SK-N-SH treated with all-trans-retinoic acid at 6 μM for 48 hours (cell line): ENCODE data around the gene INHBC.

Source experiments
- ARNTL ChIP-seq: fragments of 450-650 bp; formaldehyde crosslinking; IDR thresholded peaks from 2 replicates; pipeline ENCODE4 v1.5.0; 2020; ENCODE audit warnings: low read depth, mild to moderate bottlenecking, moderate library complexity, borderline replicate concordance
- CSDC2 ChIP-seq: fragments of 250-450 bp; sonication (Bioruptor Pico); IDR thresholded peaks from 2 replicates; pipeline ENCODE4 v1.5.0; 2020; ENCODE audit warnings: mild to moderate bottlenecking, moderate library complexity
- CSRNP3 ChIP-seq: fragments of 250-450 bp; sonication (Bioruptor Pico); IDR thresholded peaks from 2 replicates; pipeline ENCODE4 v1.5.1; 2021; ENCODE audit warnings: mild to moderate bottlenecking, moderate library complexity
- GLIS3 ChIP-seq: fragments of 250-450 bp; sonication (Bioruptor Pico); IDR thresholded peaks from 2 replicates; pipeline ENCODE4 v1.5.0; 2020; ENCODE audit warnings: mild to moderate bottlenecking, moderate library complexity
- PATZ1 ChIP-seq: fragments of 250-450 bp; sonication (Bioruptor Pico); IDR thresholded peaks from 2 replicates; pipeline ENCODE4 v1.8.0; 2020; ENCODE audit warnings: mild to moderate bottlenecking, moderate library complexity, borderline replicate concordance
- RARB ChIP-seq: fragments of 250-450 bp; sonication (Bioruptor Pico); IDR thresholded peaks from 2 replicates; pipeline ENCODE4 v1.8.0; 2021; ENCODE audit warnings: mild to moderate bottlenecking, moderate library complexity
- SNAI2 ChIP-seq: fragments of 250-450 bp; sonication (Bioruptor Pico); IDR thresholded peaks from 2 replicates; pipeline ENCODE4 v1.5.0; 2020; ENCODE audit warnings: mild to moderate bottlenecking, moderate library complexity
- TSHZ2 ChIP-seq: fragments of 250-450 bp; sonication (Bioruptor Pico); IDR thresholded peaks from 2 replicates; pipeline ENCODE4 v1.5.0; 2020; ENCODE audit warnings: mild to moderate bottlenecking, moderate library complexity
- ZFP3 ChIP-seq: fragments of 250-450 bp; sonication (Bioruptor Pico); IDR thresholded peaks from 2 replicates; pipeline ENCODE4 v1.5.0; 2020; ENCODE audit warnings: mild to moderate bottlenecking, moderate library complexity
- ZFP30 ChIP-seq: fragments of 450-650 bp; formaldehyde crosslinking; IDR thresholded peaks from 2 replicates; pipeline ENCODE4 v1.5.0; 2022; ENCODE audit warnings: mild to moderate bottlenecking, moderate library complexity
- ZNF70 ChIP-seq: fragments of 450-650 bp; formaldehyde crosslinking; IDR thresholded peaks from 2 replicates; pipeline ENCODE4 v1.5.0; 2020; ENCODE audit warnings: mild to moderate bottlenecking, moderate library complexity

- no peak for TF ChIP-seq CSDC2 (CRISPR knock-in tag)
- TF ChIP-seq PATZ1, result no peak
- no peak for TF ChIP-seq ZFP30 (CRISPR knock-in tag)
- no peak for TF ChIP-seq CSRNP3 (CRISPR knock-in tag)
- TF ChIP-seq RARB (CRISPR knock-in tag), result no peak
- TF ChIP-seq GLIS3 (CRISPR knock-in tag), result no peak
- no peak for TF ChIP-seq TSHZ2 (CRISPR knock-in tag)
- TF ChIP-seq SNAI2 (CRISPR knock-in tag), result no peak
- no peak for TF ChIP-seq ZFP3
- no peak for TF ChIP-seq ZNF70
- no peak for TF ChIP-seq ARNTL (CRISPR knock-in tag)
Measured at GRCh38 chr12:57476993-57477709, 42.6 kb downstream of the INHBC start.
